WTC11 (cell line): ENCODE measurements around the gene TMEM187. TPM values are rescaled to one million over a fixed set of nuclear protein-coding genes. Genes with fewer than 3 reads are reported as not detected.

ENCODE experiments used
- ATAC-seq: fragments of 200-7000 bp; cut with Tn5 transposase; 2 replicates; pipeline ENCODE4 v1.10.0; 2021; ENCODE audit warnings: mild to moderate bottlenecking, moderate library complexity
- CTCF ChIA-PET: fragments of 300-600 bp; sonication (Branson Sonifier 250); formaldehyde crosslinking; loops from one replicate; lab custom pipeline; 2021; ENCODE audit warnings: antibody characterized with exemption; lab: Charles Lee
- POLR2A ChIA-PET: fragments of 350-600 bp; sonication (Branson Sonifier 250); formaldehyde crosslinking; loops from one replicate; lab custom pipeline; 2021; ENCODE audit warnings: antibody characterized with exemption; lab: Charles Lee
- DNase-seq: peaks from one replicate; pipeline ENCODE4 v3.0.0; 2021; ENCODE audit warnings: low spot score
- H3K27ac Mint-ChIP-seq: 2 replicates; pipeline ENCODE4 v1.8.0; 2021; ENCODE audit warnings: mixed read lengths
- H3K27me3 Mint-ChIP-seq: 2 replicates; pipeline ENCODE4 v1.8.0; 2021; ENCODE audit warnings: low read depth, mild to moderate bottlenecking, moderate library complexity, mixed read lengths
- H3K36me3 Mint-ChIP-seq: 2 replicates; pipeline ENCODE4 v1.8.0; 2021; ENCODE audit warnings: mixed read lengths
- H3K4me1 Mint-ChIP-seq: 2 replicates; pipeline ENCODE4 v1.8.0; 2022; ENCODE audit warnings: mixed read lengths
- H3K4me3 Mint-ChIP-seq: 2 replicates; pipeline ENCODE4 v1.8.0; 2021; ENCODE audit warnings: mild to moderate bottlenecking, moderate library complexity, mixed read lengths
- H3K9me3 Mint-ChIP-seq: 2 replicates; pipeline ENCODE4 v1.8.0; 2021; ENCODE audit warnings: mixed read lengths
- AFF4 ChIP-seq: sonication (generic); formaldehyde crosslinking; IDR thresholded peaks from 2 replicates; pipeline ENCODE4 v1.8.1; 2023; ENCODE audit warnings: mild to moderate bottlenecking, missing genetic modification reagents, borderline replicate concordance
- ATF3 ChIP-seq: sonication (generic); formaldehyde crosslinking; conservative IDR thresholded peaks from 2 replicates; pipeline ENCODE4 v1.8.1; 2022; ENCODE audit warnings: mild to moderate bottlenecking, missing genetic modification reagents
- CBFB ChIP-seq: sonication (generic); formaldehyde crosslinking; IDR thresholded peaks from 2 replicates; pipeline ENCODE4 v1.8.1; 2022; ENCODE audit warnings: mild to moderate bottlenecking, low read depth, missing genetic modification reagents
- CDX4 ChIP-seq: fragments of 250-450 bp; sonication (Bioruptor Pico); IDR thresholded peaks from 2 replicates; pipeline ENCODE4 v1.9.0; 2021; ENCODE audit warnings: moderate library complexity, mild to moderate bottlenecking, inconsistent platforms, borderline replicate concordance
- E2F1 ChIP-seq: sonication (generic); formaldehyde crosslinking; IDR thresholded peaks from 2 replicates; pipeline ENCODE4 v1.8.0; 2022; ENCODE audit warnings: mild to moderate bottlenecking, missing genetic modification reagents
- E2F5 ChIP-seq: sonication (generic); formaldehyde crosslinking; IDR thresholded peaks from 2 replicates; pipeline ENCODE4 v1.8.1; 2022; ENCODE audit warnings: mild to moderate bottlenecking, moderate library complexity, missing genetic modification reagents
- ETV6 ChIP-seq: sonication (generic); formaldehyde crosslinking; IDR thresholded peaks from 2 replicates; pipeline ENCODE4 v1.8.1; 2022; ENCODE audit warnings: mild to moderate bottlenecking, missing genetic modification reagents
- FOXK1 ChIP-seq: sonication (generic); formaldehyde crosslinking; IDR thresholded peaks from 2 replicates; pipeline ENCODE4 v1.8.0; 2022; ENCODE audit warnings: mild to moderate bottlenecking, moderate library complexity, missing genetic modification reagents
- GABPB1 ChIP-seq: sonication (generic); formaldehyde crosslinking; IDR thresholded peaks from 2 replicates; pipeline ENCODE4 v1.8.1; 2023; ENCODE audit warnings: mild to moderate bottlenecking, missing genetic modification reagents
- IRF2 ChIP-seq: sonication (generic); formaldehyde crosslinking; IDR thresholded peaks from 2 replicates; pipeline ENCODE4 v1.8.0; 2022; ENCODE audit warnings: low read depth, missing genetic modification reagents, borderline replicate concordance
- MLX ChIP-seq: sonication (generic); formaldehyde crosslinking; IDR thresholded peaks from 2 replicates; pipeline ENCODE4 v1.8.1; 2023; ENCODE audit warnings: mild to moderate bottlenecking, missing genetic modification reagents, moderate library complexity
- NFE2L1 ChIP-seq: sonication (generic); formaldehyde crosslinking; IDR thresholded peaks from 2 replicates; pipeline ENCODE4 v1.8.1; 2023; ENCODE audit warnings: missing genetic modification reagents
- NR2C2 ChIP-seq: sonication (generic); formaldehyde crosslinking; IDR thresholded peaks from 2 replicates; pipeline ENCODE4 v1.8.0; 2022; ENCODE audit warnings: mild to moderate bottlenecking, missing genetic modification reagents
- RELA ChIP-seq: sonication (generic); formaldehyde crosslinking; IDR thresholded peaks from 2 replicates; pipeline ENCODE4 v1.8.1; 2022; ENCODE audit warnings: missing genetic modification reagents, mild to moderate bottlenecking, borderline replicate concordance
- RORB ChIP-seq: fragments of 250-450 bp; sonication (Bioruptor Pico); IDR thresholded peaks from 2 replicates; pipeline ENCODE4 v1.9.0; 2021; ENCODE audit warnings: mild to moderate bottlenecking
- TCF7 ChIP-seq: sonication (generic); formaldehyde crosslinking; IDR thresholded peaks from 2 replicates; pipeline ENCODE4 v1.8.0; 2022; ENCODE audit warnings: mild to moderate bottlenecking, low read depth, missing genetic modification reagents, moderate library complexity
- TEAD1 ChIP-seq: sonication (generic); formaldehyde crosslinking; IDR thresholded peaks from 2 replicates; pipeline ENCODE4 v1.8.0; 2022; ENCODE audit warnings: mild to moderate bottlenecking, missing genetic modification reagents
- TP53 ChIP-seq: sonication (generic); formaldehyde crosslinking; IDR thresholded peaks from 2 replicates; pipeline ENCODE4 v1.8.1; 2023; ENCODE audit warnings: mild to moderate bottlenecking, missing genetic modification reagents
- ZMAT4 ChIP-seq: fragments of 250-450 bp; sonication (Bioruptor Pico); IDR thresholded peaks from 2 replicates; pipeline ENCODE4 v1.9.0; 2021; ENCODE audit warnings: mild to moderate bottlenecking
- ZNF219 ChIP-seq: sonication (generic); formaldehyde crosslinking; IDR thresholded peaks from 2 replicates; pipeline ENCODE4 v1.8.0; 2023; ENCODE audit warnings: missing genetic modification reagents, mild to moderate bottlenecking, borderline replicate concordance
- ZNF232 ChIP-seq: sonication (generic); formaldehyde crosslinking; IDR thresholded peaks from 2 replicates; pipeline ENCODE4 v1.8.0; 2022; ENCODE audit warnings: mild to moderate bottlenecking, missing genetic modification reagents
- ZNF396 ChIP-seq: fragments of 250-450 bp; sonication (Bioruptor Pico); IDR thresholded peaks from 2 replicates; pipeline ENCODE4 v1.8.0; 2021; ENCODE audit warnings: mild to moderate bottlenecking, moderate library complexity, borderline replicate concordance
- total RNA-seq: library from RNA; stranded (reverse); gene quantifications from 3 replicates; pipeline ENCODE4 v1.2.3, GENCODE V29; 2021

Gene TMEM187
- total RNA-seq, 1 experiment from 2014 or later: 8.4 TPM

- Mint-ChIP-seq H3K4me3 (no peak overlapping the region), H3K27ac (no peak overlapping the region), H3K4me1 (peaks cover 4% of the 10 kb centered on the region; the same call in 1 of the 2 replicates), H3K27me3 (no peaks in the 10 kb centered on the region), H3K9me3 (no peaks in the 10 kb centered on the region), H3K36me3 (no peaks in the 10 kb centered on the region)
- no peak for DNase-seq
- TF ChIP-seq ETV6 (CRISPR knock-in tag): no peak
- TF ChIP-seq ZNF219 (CRISPR knock-in tag): no peak
- no peak for TF ChIP-seq ZNF232
- TF ChIP-seq TP53 (CRISPR knock-in tag): no peak
- no peak for TF ChIP-seq CDX4 (CRISPR knock-in tag)
- TF ChIP-seq CBFB (CRISPR knock-in tag): no peak
- TF ChIP-seq ZMAT4: no peak
- no peak for TF ChIP-seq GABPB1 (CRISPR knock-in tag)
- TF ChIP-seq NR2C2 (CRISPR knock-in tag): no peak
- no peak for TF ChIP-seq IRF2 (CRISPR knock-in tag)
- no peak for TF ChIP-seq E2F5
- ChIA-PET CTCF (no interaction called here), POLR2A (interaction anchor here (0.6 kb wide), 1 partner anchor 11 kb away, joined by 3 read pairs; the partner anchor contains the start of gene HCFC1)
- no peak for ATAC-seq
These were observed 9.4 kb downstream of the TMEM187 start for GRCh38 chrX:153981771-153982533.

GRCh38 chrX:153983321-153983801, 10.8 kb downstream of the TMEM187 start:
- Mint-ChIP-seq H3K27me3 (no peaks in the 10 kb centered on the region), H3K36me3 (no peaks in the 10 kb centered on the region), H3K27ac (no peak overlapping the region), H3K4me1 (peaks cover 4% of the 10 kb centered on the region; the same call in 1 of the 2 replicates), H3K4me3 (no peak overlapping the region), H3K9me3 (no peaks in the 10 kb centered on the region)
- no peak for TF ChIP-seq TCF7 (CRISPR knock-in tag)
- no peak for TF ChIP-seq NFE2L1
- TF ChIP-seq ATF3 (CRISPR knock-in tag): no peak
- no peak for TF ChIP-seq TEAD1
- no peak for TF ChIP-seq RORB (CRISPR knock-in tag)
- no peak for TF ChIP-seq ZNF396 (CRISPR knock-in tag)
- no peak for TF ChIP-seq RELA (CRISPR knock-in tag)
- TF ChIP-seq E2F5: no peak
- no peak for TF ChIP-seq AFF4
- TF ChIP-seq FOXK1 (CRISPR knock-in tag): no peak
- TF ChIP-seq E2F1 (CRISPR knock-in tag): no peak
- no peak for TF ChIP-seq MLX (CRISPR knock-in tag)
- CTCF ChIA-PET: no interaction called here
- POLR2A ChIA-PET: no interaction called here
- DNase-seq (no peak), ATAC-seq (no peak)
